GM21423 (cell line): Measurements from ENCODE around the gene SLC45A1.

Experiments used
- ATAC-seq: cut with Tn5 transposase; IDR thresholded peaks from one replicate; pipeline ENCODE4 v1.9.1; 2021; ENCODE audit warnings: mild to moderate bottlenecking, moderate library complexity; ENCODE audit not compliant: unreplicated experiment

SLC45A1 gene

DNA sequence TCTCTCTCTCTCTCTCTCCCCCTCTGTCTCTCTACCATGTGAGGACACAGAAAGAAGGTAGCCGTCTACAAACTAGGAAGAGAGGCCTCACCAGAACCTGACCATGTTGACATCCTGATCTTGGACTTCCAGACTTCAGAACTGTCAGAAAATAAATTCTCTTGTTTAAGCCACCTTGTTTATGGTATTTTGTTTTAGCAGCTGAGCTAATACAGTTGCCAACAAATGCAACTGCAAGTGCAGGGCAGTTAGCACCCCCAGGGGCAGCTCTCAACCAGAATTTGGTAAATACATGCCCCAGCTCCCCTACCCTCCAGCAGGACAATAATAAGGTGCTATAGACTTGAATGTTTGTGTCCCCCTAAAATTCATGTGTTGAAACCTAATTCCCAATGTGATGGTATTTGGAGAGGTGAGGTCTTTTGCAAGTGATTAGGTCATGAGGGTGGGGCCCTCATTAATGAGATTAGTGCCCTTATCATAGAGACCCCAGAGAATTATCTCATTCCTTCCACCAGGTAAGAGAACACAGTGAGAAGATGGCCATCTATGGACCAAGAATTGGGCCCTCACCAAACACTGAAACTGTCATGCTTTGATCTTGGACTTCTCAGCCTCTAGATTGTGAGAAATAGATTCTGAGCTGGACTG is 6.7 kb upstream of the SLC45A1 start:
- no peak for ATAC-seq

DNA sequence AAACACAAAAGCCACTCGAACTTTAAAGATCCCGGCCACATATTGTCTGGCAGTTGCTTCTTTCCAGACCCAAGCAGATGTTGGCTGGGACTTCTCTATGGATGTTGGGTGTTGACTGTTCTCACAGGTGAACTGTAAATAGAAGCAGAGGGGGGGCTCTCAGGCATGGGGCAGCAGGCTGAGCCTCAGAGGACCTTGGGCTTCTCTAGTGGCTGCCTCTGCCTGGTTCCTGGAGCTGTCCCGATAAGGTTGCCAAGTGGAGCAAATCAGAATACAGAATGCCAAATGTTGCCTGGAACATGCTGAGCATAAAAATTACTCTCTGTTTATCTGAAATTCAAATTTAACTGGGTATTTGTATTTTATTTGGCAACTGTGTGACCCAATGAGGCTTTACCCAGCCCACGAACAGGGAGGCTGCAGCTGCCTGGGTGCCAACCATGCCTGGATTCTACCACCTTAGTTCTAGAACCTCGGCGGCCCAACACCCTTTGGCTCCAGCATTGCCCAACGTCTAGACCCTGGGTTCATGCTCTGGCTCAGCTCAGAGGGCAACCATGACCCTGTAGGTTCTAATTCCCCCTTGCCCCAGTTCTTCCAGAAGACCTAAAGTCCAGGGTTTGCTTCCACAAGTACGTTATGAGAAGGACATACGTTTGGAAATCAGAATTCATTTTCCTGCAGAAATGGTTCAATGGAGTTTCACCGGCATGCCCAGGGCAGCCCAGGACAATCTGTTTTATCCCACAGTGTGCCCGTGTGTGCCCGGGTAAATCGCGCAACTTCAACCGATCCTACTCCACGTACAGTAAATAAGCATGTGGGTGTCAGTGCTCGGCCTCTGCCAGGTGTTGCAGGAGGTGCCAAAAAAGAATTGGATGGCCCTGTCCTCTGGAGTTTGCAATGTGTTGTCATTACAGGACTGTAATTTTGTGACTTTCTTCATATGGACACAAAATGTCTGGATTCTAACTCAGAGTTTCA is 5.4 kb upstream of the SLC45A1 start:
- ATAC-seq: no peak

DNA sequence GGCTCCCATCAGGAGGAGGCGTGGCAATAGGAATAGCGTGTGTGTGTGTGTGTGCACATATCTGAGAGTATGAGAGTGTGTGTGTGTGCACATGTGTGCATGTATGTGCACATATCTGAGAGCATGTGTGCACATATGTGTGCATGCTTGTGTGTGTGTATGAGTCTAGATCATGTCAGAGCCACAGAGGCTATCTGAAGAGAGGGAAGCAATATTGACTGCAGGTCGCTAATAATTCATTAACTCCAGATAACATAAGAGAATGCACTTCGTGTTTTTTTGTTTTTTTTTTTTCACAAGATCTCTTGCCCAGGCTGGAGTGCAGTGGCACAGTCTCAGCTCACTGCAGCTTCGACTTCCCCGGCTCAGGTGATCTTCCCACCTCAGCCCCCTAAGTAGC is 4.7 kb upstream of the SLC45A1 start:
- no peak for ATAC-seq

DNA sequence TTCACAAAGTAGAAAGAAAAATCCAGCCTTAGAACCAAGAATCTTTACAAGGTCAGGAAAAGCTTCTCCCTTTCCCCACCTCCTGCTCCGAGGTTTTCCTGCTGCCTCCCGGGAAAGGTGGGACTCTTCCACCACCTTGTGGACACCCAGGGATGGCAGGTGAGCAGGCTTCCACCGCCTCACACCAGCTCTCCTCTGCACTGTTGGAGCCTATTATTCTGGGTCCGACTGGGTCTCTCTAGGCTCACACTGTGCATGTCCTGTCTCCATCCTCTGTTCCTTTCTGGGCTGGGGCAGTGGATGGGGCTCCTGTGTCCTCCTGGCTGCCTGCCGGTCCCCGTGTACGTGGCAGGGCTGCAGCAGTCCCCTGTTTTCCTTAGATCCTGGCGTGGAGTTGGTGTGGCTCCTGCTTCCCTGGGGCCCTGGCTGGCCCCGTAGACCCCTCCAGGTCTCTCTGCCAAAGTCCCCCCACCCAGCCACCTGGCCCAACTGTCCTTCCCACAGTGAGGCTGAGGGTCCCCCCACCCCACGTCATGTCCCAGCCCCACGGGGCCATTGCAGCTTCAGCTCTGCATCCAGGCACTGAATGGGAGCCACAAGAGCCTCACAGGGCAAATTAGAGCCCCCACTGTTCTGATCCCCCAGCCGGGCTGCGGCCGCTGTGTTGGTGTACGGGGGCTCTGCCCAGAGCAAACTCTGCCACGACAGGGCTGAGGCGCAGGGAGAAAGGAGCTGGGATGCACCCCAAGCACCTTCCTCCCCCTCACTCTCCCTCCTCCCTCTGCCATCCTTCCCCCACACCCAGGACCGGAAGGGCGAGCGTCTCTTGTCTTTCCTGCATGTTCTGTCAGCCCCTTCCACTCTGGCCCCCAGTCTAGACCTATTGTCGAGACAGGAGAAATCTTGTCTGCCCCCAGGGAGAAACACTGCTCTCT is 3.3 kb upstream of the SLC45A1 start:
- no peak for ATAC-seq

DNA sequence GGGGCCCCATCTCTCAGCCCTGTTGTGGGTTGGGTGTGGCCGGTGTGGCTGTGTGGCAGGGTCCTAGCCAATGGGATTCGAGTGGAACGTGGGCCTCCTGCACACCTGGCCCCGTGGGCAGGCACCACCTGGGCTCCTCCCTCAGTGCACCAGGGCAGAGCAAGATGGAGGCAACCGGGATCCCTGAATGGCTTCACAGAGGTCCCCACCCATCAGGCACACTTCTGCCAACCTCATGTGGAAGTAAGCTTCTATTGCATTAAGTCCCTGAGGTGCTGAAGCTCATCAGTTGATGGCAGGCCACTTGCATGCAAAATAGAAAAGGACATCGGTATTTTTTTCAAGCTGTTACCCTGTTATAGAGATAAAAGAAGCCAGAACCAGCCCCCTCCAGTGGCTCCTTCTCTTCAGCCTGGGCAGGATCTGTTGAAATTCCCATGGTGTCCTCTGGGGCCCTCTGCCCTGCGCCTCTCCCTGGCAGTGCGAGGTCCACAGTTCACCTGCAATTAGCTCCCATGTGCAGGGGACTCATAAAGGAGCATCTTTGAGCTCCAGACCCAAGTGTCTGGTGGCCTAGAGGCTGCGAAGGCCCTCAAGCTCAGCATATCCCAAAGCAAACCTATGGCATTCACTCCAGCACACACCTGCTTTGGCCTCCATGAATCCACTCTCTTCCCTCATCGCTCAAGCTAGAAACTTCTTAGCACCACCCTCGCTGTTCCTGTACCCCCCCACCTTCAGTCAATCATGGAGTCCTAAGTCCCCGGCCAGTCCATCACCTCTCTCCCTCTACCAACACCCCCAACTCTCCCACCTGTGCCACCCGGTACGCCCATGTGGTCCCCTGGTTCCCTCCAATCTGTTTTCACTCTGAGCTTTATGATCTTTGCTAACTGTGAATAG is 2.1 kb upstream of the SLC45A1 start:
- no peak for ATAC-seq

GRCh38 chr1:8318436-8318835 is 522 bp downstream of the SLC45A1 start:
- no peak for ATAC-seq

GRCh38 chr1:8321612-8322011 is 3.7 kb downstream of the SLC45A1 start:
- no peak for ATAC-seq

GRCh38 chr1:8323706-8324105 is 5.8 kb downstream of the SLC45A1 start:
- ATAC-seq: no peak

DNA sequence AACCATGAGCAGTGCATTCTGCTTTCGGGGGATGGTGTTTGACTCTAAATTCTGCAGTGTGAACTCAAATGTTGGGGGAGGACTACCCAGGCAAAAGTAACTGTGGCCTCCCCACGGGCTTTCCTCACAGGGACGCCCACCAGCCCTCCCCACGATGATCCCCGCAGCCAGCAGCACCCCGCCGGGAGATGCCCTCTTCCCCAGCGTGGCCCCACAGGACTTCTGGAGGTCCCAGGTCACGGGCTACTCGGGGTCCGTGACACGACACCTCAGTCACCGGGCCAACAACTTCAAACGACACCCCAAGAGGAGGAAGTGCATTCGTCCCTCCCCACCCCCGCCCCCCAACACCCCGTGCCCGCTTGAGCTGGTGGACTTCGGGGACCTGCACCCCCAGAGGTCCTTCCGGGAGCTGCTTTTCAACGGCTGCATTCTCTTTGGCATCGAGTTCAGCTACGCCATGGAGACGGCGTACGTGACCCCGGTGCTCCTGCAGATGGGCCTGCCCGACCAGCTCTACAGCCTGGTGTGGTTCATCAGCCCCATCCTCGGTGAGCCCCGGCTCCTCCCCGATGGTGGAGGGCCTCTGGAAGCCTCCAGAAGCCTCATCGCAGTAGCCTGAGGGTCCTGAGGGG is 6.4 kb downstream of the SLC45A1 start:
- ATAC-seq: no peak

GRCh38 chr1:8325771-8326170 is 7.9 kb downstream of the SLC45A1 start:
- ATAC-seq: no peak

DNA sequence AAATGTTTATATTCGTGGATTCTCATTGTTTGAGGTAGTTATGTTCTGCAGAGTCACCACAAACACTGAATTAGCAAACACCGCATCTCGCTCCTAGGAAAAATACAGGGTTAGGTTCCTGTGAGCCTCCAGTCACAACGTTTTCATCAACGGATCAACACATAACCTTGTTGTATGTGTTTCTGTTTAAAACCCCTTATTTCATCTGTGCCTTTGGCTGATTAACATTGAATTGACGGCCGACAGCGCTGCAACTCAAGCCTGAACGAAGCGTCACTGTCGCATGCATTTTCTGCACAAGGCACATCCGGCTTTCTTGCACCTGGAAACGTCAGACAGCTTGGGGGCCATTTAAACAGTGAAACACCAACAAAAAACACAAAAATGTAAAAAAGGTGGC is 8.4 kb downstream of the SLC45A1 start:
- ATAC-seq: no peak

DNA sequence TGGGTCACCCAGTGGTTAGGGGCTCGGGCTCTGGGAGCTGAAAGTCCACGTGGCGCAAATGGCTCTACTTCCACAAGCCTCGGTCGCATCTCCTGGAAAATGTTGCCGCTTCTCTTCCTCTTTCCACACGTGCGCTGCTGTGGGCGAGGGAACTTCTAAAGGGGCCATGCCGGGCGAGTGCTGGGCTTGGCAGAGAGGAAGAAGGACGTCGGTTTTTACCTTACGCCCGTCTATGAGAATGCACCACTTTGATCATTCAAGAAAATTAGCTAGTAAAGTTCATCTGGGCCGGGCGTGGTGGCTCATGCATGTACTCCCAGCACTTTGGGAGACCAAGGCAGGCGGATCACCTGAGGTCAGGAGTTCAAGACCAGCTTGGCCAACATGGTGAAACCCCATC is 10.4 kb downstream of the SLC45A1 start:
- no peak for ATAC-seq

DNA sequence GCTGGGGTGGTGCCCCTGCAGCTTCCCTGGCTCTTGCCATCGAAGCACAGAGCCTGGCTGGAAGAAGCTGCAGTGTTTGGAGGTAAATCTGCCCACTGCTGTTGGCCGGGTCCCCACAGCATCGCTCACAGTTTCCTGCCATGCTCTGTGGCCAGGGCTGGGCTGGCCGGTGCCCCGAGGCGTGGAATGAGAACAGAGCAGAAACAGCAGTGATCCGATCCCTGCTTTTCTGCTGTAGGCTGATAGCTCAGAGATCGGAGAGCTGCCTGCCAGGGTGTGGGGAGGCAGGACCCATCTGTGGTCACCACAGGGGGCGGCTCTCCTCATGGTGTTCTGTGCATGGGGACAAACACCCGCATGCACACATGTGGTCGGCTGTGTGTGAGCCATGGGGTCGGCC is 11.5 kb downstream of the SLC45A1 start:
- ATAC-seq: no peak

DNA sequence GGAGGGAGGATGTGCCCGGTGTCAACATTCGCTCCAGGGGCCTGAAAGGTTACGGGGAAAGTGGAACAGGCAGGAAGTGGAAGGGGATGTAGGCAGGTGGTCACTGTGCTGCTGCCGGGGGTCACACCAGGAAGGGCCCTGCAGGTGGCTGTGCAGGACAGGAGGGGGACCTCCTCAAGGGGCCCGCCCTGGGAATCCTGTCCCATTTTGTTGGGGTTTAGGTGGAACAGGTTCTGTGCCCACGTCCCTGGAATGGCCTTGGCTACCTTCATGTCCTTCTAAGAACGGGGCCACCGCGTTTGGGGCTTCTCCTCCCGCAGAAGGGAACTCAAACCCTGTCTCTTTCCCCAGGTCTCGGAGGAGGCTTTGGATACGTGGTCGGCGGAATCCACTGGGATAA is 11.9 kb downstream of the SLC45A1 start:
- no peak for ATAC-seq

GRCh38 chr1:8330271-8331125 is 12.6 kb downstream of the SLC45A1 start:
- ATAC-seq: no peak

- no peak for ATAC-seq
Measured at GRCh38 chr1:8332806-8333205, 14.9 kb downstream of the SLC45A1 start.

DNA sequence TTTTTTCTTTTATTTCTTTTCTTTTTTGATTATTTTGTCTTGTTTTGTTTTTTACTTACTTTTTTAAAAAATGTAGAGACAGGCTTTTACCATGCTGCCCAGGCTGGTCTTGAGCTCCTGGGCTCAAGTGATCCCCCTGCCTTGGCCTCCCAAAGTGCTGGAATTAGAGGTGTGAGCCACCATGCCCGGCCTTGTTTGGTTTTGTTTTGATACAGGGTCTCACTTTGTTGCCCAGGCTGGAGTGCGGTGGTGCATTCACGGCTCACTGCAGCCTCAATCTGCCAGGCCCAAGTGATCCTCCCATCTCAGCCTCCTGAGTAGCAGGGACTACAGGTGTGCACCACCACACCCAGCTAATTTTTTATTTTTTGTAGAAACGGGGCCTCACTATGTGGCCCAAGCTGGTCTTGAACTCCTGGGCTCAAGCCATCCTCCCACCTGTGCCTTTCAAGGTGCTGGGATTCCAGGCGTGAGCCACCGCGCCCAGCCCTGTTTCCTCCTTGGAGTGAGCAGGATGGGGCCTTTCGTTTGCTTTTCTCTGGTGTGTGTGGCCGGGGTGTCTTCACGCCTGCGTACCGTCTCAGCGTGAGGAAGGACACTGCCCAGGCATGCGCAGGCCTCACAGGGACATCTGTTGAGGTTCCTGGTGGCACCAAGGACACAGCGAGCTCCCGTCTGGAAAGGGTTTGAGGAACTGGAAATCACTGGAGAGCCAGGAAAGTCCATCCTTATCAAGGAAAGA is 15.5 kb downstream of the SLC45A1 start:
- ATAC-seq: no peak
